T-helper 2 cell treated with Interferon-gamma antibody and Interleukin-4, amounts not matched to agents 100 ng/mL and 5 ng/mL, for 36 hours (primary cell): ENCODE data around the gene ARTN. TPM values are rescaled to one million over a fixed set of nuclear protein-coding genes. Genes with fewer than 3 reads are reported as not detected.

Source experiments
- intact Hi-C: fragments of 100-400 bp; cut with micrococcal nuclease; formaldehyde crosslinking; loops from one replicate; pipeline ENCODE4 v1.15.1; 2023
- total RNA-seq: library from RNA; stranded (reverse); gene quantifications from 2 replicates; pipeline ENCODE4 v1.2.3, GENCODE V29; 2022

ARTN gene
- total RNA-seq, 1 donor from 2014 or later = 0.48 TPM

GRCh38 chr1:43970502-43970901 lies 36.9 kb downstream of the ARTN start:
- intact Hi-C loops = no loop called here

GRCh38 chr1:43970911-43971310 lies 37.3 kb downstream of the ARTN start:
- intact Hi-C loops = no loop called here

GRCh38 chr1:43971336-43971980 lies 37.9 kb downstream of the ARTN start:
- intact Hi-C loops = no loop called here

GRCh38 chr1:43973981-43974442 lies 40.4 kb downstream of the ARTN start:
- intact Hi-C loops = loop anchor here (1.0 to 2.0 kb wide), 4 partner anchors 17 to 700 kb away; partner anchors contain the start of genes ARMH1, CCDC24, IPO13 and TMEM53

- intact Hi-C loops = loop anchor here (1.0 to 2.0 kb wide), 4 partner anchors 16 to 700 kb away; partner anchors contain the start of genes ARMH1, CCDC24, IPO13 and TMEM53
Observed at GRCh38 chr1:43974443-43975248, 41.0 kb downstream of the ARTN start, which contains the start of gene ATP6V0B. Gene ATP6V0B (plus strand): TSS chr1:43974960. CDS start chr1:43975041, 81 bp downstream.

GRCh38 chr1:43975249-43975961 lies 41.8 kb downstream of the ARTN start:
- intact Hi-C loops = loop anchor here (2.0 kb wide), 1 partner anchor 15 kb away; the partner anchor contains the start of gene CCDC24

- intact Hi-C loops = no loop called here
Observed at GRCh38 chr1:43976045-43976444, 42.4 kb downstream of the ARTN start.

GRCh38 chr1:43976890-43977289 lies 43.3 kb downstream of the ARTN start:
- intact Hi-C loops = no loop called here

GRCh38 chr1:43977376-43978263 lies 44.0 kb downstream of the ARTN start:
- intact Hi-C loops = no loop called here

- intact Hi-C loops = no loop called here
Observed at GRCh38 chr1:43978264-43978550, 44.6 kb downstream of the ARTN start.

GRCh38 chr1:43978551-43979260 lies 45.1 kb downstream of the ARTN start, which contains the start of gene B4GALT2:
Gene B4GALT2 (plus strand): TSS chr1:43979210. CDS start chr1:43981161, 1,951 bp downstream.
- intact Hi-C loops = no loop called here

GRCh38 chr1:43979261-43979527 lies 45.6 kb downstream of the ARTN start:
- intact Hi-C loops = no loop called here

- intact Hi-C loops = no loop called here
Observed at GRCh38 chr1:43979528-43980254, 46.1 kb downstream of the ARTN start.

GRCh38 chr1:43980255-43981134 lies 46.9 kb downstream of the ARTN start:
- intact Hi-C loops = no loop called here

GRCh38 chr1:43981135-43981491 lies 47.5 kb downstream of the ARTN start:
- intact Hi-C loops = no loop called here

- intact Hi-C loops = no loop called here
Observed at GRCh38 chr1:43981636-43982035, 48.0 kb downstream of the ARTN start.

- intact Hi-C loops = no loop called here
Observed at GRCh38 chr1:43982241-43982640, 48.6 kb downstream of the ARTN start.

GRCh38 chr1:43982808-43983207 lies 49.2 kb downstream of the ARTN start:
- intact Hi-C loops = no loop called here
